RWPE1 (cell line): ENCODE results near the gene AQP12B.

Experiments
- CTCF ChIA-PET: fragments of 350-600 bp; sonication (Branson Sonifier 250); formaldehyde crosslinking; extraction: SDS; loops from one replicate; lab custom pipeline; 2021; lab: Yijun Ruan, JAX
- POLR2A ChIA-PET: fragments of 400-600 bp; formaldehyde crosslinking; extraction: SDS; loops from one replicate; lab custom pipeline; 2020; ENCODE audit warnings: antibody characterized with exemption; ENCODE audit not compliant: low non-redundant PET; lab: Yijun Ruan, JAX
- DNase-seq: peaks from one replicate; pipeline ENCODE4 v3.0.0; 2012; ENCODE audit warnings: low spot score
- H3K27ac ChIP-seq: fragments of 450-650 bp; 2 replicates; pipeline ENCODE4 v1.5.1; 2017
- TF ChIP-seq, protein P1 (sequence below): fragments of 450-650 bp; conservative IDR thresholded peaks from 2 replicates; pipeline ENCODE4 v1.5.1; 2017; ENCODE audit warnings: low read depth, mild to moderate bottlenecking

Gene AQP12B

GRCh38 chr2:240644171-240644651, 38.5 kb downstream of the AQP12B start:
- TF ChIP-seq, protein P1, sequence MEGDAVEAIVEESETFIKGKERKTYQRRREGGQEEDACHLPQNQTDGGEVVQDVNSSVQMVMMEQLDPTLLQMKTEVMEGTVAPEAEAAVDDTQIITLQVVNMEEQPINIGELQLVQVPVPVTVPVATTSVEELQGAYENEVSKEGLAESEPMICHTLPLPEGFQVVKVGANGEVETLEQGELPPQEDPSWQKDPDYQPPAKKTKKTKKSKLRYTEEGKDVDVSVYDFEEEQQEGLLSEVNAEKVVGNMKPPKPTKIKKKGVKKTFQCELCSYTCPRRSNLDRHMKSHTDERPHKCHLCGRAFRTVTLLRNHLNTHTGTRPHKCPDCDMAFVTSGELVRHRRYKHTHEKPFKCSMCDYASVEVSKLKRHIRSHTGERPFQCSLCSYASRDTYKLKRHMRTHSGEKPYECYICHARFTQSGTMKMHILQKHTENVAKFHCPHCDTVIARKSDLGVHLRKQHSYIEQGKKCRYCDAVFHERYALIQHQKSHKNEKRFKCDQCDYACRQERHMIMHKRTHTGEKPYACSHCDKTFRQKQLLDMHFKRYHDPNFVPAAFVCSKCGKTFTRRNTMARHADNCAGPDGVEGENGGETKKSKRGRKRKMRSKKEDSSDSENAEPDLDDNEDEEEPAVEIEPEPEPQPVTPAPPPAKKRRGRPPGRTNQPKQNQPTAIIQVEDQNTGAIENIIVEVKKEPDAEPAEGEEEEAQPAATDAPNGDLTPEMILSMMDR = no peak
- H3K27ac ChIP-seq = no peak overlapping the region
- ChIA-PET CTCF (no interaction called here), POLR2A (no interaction called here)
- no peak for DNase-seq

- TF ChIP-seq, protein P1 = no peak
- ChIA-PET POLR2A (no interaction called here), CTCF (interaction anchor here (0.6 to 0.7 kb wide), 2 partner anchors 500 to 643 kb away, joined by 3 read pairs; no protein-coding TSS in a partner anchor)
- H3K27ac ChIP-seq = no peak overlapping the region
- DNase-seq = no peak
Observed at GRCh38 chr2:240643811-240644150, 38.9 kb downstream of the AQP12B start.

DNA sequence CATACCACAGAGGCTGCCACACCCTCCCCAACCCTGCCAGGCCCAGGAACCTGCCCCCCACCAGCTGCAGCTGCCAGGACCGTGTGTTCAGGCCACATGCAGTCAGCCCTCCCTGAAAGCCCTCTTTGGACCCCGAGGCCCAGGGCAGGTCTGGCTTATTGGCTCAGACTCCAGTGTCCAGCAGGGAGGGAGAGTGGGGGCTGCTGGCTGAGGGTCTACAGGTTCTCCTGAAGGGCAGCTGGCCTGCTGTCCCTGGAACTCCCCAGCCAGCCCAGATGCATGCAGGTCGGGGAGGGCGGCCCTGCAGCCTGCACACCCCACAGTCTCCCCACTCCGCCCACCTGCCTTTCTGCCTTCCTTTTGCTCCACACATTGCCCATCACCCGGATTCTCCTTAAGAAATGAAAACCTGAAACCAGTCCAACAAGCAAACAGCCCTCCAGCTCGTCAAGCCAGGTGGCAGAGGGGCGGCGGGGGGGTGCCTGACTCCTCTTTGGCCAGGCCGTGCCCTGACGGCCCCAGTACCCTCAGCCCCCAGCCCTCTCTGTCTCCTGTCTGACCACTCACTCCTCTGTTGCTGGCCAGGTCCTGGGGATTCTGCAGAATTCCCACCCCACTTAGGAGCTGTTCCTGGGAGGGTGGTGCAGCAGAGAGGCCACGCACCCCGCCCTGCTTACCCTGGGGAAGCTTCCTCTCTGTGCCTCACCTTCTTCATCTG, 39.4 kb downstream of the AQP12B start:
- CTCF ChIA-PET = interaction anchor here (0.6 to 0.7 kb wide), 2 partner anchors 500 to 643 kb away, joined by 3 read pairs; no protein-coding TSS in a partner anchor
- POLR2A ChIA-PET = no interaction called here
- H3K27ac ChIP-seq = no peak overlapping the region
- no peak for DNase-seq
- TF ChIP-seq, protein P1 = no peak

DNA sequence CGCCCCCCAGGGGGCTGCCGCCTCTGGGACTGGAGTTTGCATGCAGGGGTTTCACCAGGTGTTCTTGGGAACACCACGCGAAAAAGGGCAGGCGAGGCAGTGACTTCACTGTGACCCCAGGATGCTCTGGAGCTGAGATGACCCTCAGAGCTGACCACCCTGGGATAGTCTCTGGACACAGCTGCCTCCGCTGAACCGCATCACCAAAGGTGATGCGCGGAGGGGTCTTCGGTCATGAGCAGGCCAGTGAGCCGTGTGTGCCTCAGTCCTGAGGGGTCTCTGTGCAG, 39.9 kb downstream of the AQP12B start:
- TF ChIP-seq, protein P1 = no peak
- H3K27ac ChIP-seq = no peak overlapping the region
- ChIA-PET CTCF (no interaction called here), POLR2A (interaction anchor here (0.6 kb wide), 1 partner anchor 195 kb away, joined by 3 read pairs; no protein-coding TSS in a partner anchor)
- DNase-seq = no peak

DNA sequence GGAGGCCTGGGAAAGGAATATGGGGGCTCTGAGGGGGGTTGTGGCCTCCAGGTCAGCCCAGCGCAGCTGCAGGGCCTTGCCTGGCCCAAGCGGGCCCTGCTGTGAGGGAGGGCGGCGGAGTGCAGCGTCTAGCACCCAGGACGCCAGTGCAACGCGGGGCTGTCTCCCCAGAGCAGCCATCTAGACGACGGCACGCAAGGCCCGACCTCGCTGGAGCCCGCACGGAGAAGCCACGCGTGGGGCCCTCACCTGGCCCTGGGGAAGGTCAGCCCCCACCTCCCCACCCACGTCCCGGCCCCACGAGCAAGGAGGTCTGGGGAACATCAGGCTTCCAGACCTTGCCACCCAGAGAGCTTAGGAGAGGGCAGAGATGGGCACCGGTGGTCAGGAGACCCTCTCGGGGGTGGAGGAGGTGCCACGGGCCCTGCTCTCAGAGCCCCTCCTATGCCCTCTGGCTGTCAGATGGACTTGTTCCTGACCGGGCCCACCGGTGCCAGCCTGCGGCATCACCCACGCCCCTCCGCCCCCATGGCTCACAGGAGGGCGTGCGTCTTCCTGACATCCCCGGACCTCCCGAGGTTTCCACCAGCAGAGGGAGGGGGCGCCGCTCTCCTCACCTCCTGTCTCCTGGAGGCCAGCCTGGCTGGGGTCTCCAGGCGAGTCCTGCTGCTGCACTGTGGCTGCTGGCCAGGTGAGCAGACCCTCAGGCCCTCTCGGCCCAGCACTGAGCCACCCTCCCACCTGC, 40.5 kb downstream of the AQP12B start:
- TF ChIP-seq, protein P1 = no peak
- POLR2A ChIA-PET = interaction anchor here (0.6 kb wide), 1 partner anchor 196 kb away, joined by 3 read pairs; no protein-coding TSS in a partner anchor
- no peak overlapping the region for H3K27ac ChIP-seq
- no peak for DNase-seq
- CTCF ChIA-PET = interaction anchor here (0.7 kb wide), 1 partner anchor 205 kb away, joined by 3 read pairs; no protein-coding TSS in a partner anchor

DNA sequence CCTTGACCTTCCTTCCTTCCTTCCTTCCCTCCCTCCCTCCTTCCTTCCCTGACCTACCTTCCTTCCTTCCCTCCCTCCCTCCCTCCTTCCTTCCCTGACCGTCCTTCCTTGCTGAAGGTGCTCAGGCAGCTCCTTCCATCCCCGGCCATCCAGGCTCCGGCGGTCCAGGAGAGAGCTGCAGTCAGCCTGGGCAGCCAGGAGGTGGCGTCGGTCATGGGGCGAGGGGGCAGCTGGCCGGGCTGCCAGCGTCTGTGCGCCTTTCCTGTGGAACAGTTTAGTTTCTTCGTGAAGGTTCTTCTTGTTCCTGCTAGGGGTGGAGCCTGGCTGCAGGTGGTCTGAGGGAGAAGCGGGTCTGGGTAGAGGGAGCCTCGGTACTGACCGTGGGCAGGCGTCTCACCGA, 41.7 kb downstream of the AQP12B start:
- POLR2A ChIA-PET = no interaction called here
- TF ChIP-seq, protein P1 = no peak
- H3K27ac ChIP-seq = no peak overlapping the region
- CTCF ChIA-PET = interaction anchor here (0.5 to 1.0 kb wide), 5 partner anchors 37 to 314 kb away, joined by 3 to 4 read pairs (median 3); no protein-coding TSS in a partner anchor
- DNase-seq = peak; percentile 34
